Dendritic cell treated with granulocyte-macrophage colony-stimulating factor and Interleukin-4, amounts not matched to agents 40 ng/mL and 50 ng/mL, for 4 days (primary cell): ENCODE results near the gene TSPYL2.

Source experiments
- H3K27ac Mint-ChIP-seq: one replicate; pipeline ENCODE4 v1.8.0; 2022; ENCODE audit warnings: mild to moderate bottlenecking, mixed read lengths
- H3K27me3 Mint-ChIP-seq: one replicate; pipeline ENCODE4 v1.8.0; 2022; ENCODE audit warnings: mild to moderate bottlenecking, mixed read lengths
- H3K36me3 Mint-ChIP-seq: one replicate; pipeline ENCODE4 v1.8.0; 2022; ENCODE audit warnings: low read depth, mixed read lengths
- H3K4me1 Mint-ChIP-seq: one replicate; pipeline ENCODE4 v1.8.0; 2022; ENCODE audit warnings: low read depth, mixed read lengths
- H3K4me3 Mint-ChIP-seq: one replicate; pipeline ENCODE4 v1.8.0; 2022; ENCODE audit warnings: mild to moderate bottlenecking, moderate library complexity, mixed read lengths
- H3K9me3 Mint-ChIP-seq: one replicate; pipeline ENCODE4 v1.8.0; 2022; ENCODE audit warnings: mixed read lengths
- intact Hi-C: fragments of 100-400 bp; cut with micrococcal nuclease; formaldehyde crosslinking; loops from one replicate; pipeline ENCODE4 v1.15.0; 2022

Gene TSPYL2

GRCh38 chrX:53072418-53073114 lies 9.6 kb upstream of the TSPYL2 start:
- Mint-ChIP-seq H3K4me3 (peak overlapping the region; percentile 64), H3K36me3 (no peaks in the 10 kb centered on the region), H3K9me3 (peaks cover 6% of the 10 kb centered on the region), H3K4me1 (peaks cover 13% of the 10 kb centered on the region), H3K27me3 (peaks cover 4% of the 10 kb centered on the region), H3K27ac (peak overlapping the region; percentile 8)
- intact Hi-C loops: no loop called here

- H3K4me1 Mint-ChIP-seq: peaks cover 13% of the 10 kb centered on the region
- no peak overlapping the region for H3K4me3 Mint-ChIP-seq
- H3K27ac Mint-ChIP-seq: no peak overlapping the region
- peaks cover 6% of the 10 kb centered on the region for H3K9me3 Mint-ChIP-seq
- H3K27me3 Mint-ChIP-seq: peaks cover 4% of the 10 kb centered on the region
- intact Hi-C loops: no loop called here
- no peaks in the 10 kb centered on the region for H3K36me3 Mint-ChIP-seq
Observed at GRCh38 chrX:53073115-53073586, 9.0 kb upstream of the TSPYL2 start.

DNA sequence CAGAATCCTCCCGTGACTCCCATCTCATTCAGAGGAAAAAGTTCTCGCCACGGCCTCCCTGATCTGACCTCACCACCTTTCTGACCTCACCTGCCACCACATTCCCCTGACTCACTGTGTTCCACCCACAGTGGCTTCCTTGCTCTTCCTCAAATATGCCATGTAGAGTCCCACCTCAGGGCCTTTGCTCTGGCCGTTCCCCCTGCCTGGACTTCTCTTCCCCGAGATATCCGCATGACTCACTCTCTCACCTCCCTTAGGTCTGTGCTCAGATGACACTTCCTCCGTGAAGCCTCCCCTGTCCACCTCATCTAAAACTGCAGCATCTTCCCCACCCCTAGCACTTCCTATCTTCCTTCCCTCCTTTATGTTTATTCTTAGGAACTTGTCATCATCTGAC lies 7.2 kb upstream of the TSPYL2 start:
- H3K4me3 Mint-ChIP-seq: no peak overlapping the region
- intact Hi-C loops: no loop called here
- peaks cover 6% of the 10 kb centered on the region for H3K9me3 Mint-ChIP-seq
- H3K27me3 Mint-ChIP-seq: peaks cover 4% of the 10 kb centered on the region
- H3K36me3 Mint-ChIP-seq: no peaks in the 10 kb centered on the region
- H3K4me1 Mint-ChIP-seq: peaks cover 13% of the 10 kb centered on the region
- no peak overlapping the region for H3K27ac Mint-ChIP-seq

- H3K9me3 Mint-ChIP-seq: peaks cover 6% of the 10 kb centered on the region
Observed at GRCh38 chrX:53076671-53077070, 5.5 kb upstream of the TSPYL2 start.

DNA sequence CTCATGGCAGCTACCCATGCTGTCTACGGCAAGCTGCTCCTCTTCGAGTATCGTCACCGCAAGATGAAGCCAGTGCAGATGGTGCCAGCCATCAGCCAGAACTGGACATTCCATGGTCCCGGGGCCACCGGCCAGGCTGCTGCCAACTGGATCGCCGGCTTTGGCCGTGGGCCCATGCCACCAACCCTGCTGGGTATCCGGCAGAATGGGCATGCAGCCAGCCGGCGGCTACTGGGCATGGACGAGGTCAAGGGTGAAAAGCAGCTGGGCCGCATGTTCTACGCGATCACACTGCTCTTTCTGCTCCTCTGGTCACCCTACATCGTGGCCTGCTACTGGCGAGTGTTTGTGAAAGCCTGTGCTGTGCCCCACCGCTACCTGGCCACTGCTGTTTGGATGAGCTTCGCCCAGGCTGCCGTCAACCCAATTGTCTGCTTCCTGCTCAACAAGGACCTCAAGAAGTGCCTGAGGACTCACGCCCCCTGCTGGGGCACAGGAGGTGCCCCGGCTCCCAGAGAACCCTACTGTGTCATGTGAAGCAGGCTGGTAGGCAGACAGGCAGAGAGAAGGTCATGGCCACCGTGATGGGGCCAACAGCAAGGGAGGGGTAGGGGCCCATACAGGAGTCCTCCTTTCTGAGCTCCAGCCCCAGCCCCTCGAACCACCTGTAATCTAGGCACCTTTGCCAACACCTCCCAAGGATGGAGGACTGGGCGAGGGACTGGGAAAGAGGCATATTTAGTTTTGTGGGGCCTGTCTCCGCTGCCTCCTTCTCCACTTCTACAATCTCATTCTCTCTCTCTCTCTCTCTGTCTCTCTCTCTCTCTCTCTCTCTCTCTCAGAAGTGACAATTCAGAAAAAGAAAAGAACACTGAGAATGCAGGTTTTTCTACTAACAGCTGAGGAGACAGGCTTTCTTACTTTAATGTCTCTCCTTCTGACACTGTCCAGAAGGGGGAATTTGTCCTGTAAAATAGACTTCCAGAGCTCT lies 4.7 kb upstream of the TSPYL2 start:
- Mint-ChIP-seq H3K27me3 (no peaks in the 10 kb centered on the region), H3K27ac (no peak overlapping the region), H3K36me3 (no peaks in the 10 kb centered on the region), H3K4me1 (peaks cover 2% of the 10 kb centered on the region), H3K9me3 (peaks cover 6% of the 10 kb centered on the region), H3K4me3 (no peak overlapping the region)
- intact Hi-C loops: no loop called here

More at GRCh38 chrX:53076671-53077070, 5.5 kb upstream of the TSPYL2 start:
- Mint-ChIP-seq H3K27ac (no peak overlapping the region), H3K4me3 (no peak overlapping the region), H3K36me3 (no peaks in the 10 kb centered on the region), H3K27me3 (peaks cover 4% of the 10 kb centered on the region), H3K4me1 (peaks cover 10% of the 10 kb centered on the region)
- intact Hi-C loops: no loop called here

DNA sequence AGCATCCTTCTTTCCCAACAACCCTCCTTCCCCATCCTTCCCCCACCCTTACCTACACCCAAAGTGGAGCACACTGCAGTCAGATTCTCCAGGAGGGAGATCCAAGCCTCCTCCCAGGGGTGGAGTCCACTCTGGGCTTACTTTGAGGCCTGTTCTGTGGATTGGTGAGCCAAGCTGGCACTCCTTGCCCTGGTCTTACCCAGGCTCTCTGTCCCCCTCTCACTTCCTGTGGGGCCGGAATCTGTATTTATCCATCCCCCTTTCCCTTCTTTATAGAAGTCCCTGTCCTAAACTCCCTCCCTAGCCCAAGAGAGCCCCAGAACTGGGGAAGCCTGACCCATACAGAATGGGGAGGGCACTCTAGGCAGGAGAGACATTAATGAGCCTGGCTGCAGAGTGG lies 3.2 kb upstream of the TSPYL2 start:
- intact Hi-C loops: no loop called here
- H3K4me3 Mint-ChIP-seq: no peak overlapping the region
- peaks cover 13% of the 10 kb centered on the region for H3K4me1 Mint-ChIP-seq
- peaks cover 11% of the 10 kb centered on the region for H3K27me3 Mint-ChIP-seq
- H3K27ac Mint-ChIP-seq: no peak overlapping the region
- no peaks in the 10 kb centered on the region for H3K36me3 Mint-ChIP-seq
- H3K9me3 Mint-ChIP-seq: peaks cover 6% of the 10 kb centered on the region

DNA sequence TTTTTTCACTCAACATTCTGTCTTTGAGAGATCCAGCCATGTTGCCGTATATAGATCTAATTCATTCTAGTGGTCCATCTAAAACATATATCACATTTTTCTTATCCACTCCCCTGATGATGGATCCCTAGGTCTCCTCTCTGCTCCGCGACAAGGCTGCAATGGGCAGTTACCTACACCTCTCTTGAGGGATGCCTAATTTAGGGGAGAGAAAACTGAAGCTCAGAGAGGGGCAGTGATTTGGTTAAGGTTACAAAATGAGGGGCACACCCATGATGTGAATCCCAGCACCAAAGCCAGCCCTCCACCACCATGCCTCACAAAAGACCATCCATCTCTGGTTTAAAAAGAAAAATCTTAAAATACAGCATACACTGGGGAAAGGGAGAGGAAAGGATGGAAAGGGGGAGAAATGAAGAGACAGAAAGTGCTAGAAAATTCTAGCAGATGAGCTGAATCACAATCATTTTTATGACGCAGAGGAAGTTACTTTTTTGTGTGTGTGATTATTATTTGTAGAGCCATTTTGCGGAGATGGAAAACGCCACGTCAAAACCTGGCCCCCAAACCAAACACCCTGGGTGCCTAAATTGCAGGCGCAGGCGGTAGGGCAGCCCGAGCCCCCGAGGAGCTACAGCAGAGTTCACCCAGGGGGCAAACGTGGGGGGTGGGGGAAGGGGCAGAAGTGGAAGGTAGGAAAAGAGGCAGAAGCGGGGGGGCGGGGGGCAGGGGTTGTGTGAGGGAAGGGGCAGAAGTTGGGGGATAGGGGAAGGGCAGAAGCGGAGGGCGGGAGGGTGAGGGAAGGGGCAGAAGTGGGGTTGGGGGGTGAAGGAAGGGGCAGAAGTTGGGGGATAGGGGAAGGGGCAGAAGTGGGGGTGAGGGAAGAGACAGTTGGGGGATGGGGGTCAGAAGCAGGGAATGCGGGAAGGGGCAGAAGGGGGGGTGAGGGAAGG lies 1.3 kb upstream of the TSPYL2 start:
- H3K4me1 Mint-ChIP-seq: peaks cover 13% of the 10 kb centered on the region
- H3K4me3 Mint-ChIP-seq: peak overlapping the region; percentile 72
- H3K27ac Mint-ChIP-seq: peak overlapping the region; percentile 77
- intact Hi-C loops: no loop called here
- H3K9me3 Mint-ChIP-seq: peaks cover 6% of the 10 kb centered on the region
- H3K27me3 Mint-ChIP-seq: peaks cover 11% of the 10 kb centered on the region
- peaks cover 16% of the 10 kb centered on the region for H3K36me3 Mint-ChIP-seq

GRCh38 chrX:53082773-53083616 lies 828 bp downstream of the TSPYL2 start:
- no peaks in the 10 kb centered on the region for H3K9me3 Mint-ChIP-seq
- peak overlapping the region; percentile 88 for H3K4me3 Mint-ChIP-seq
- peaks cover 24% of the 10 kb centered on the region for H3K36me3 Mint-ChIP-seq
- H3K27me3 Mint-ChIP-seq: peaks cover 13% of the 10 kb centered on the region
- peaks cover 20% of the 10 kb centered on the region for H3K4me1 Mint-ChIP-seq
- H3K27ac Mint-ChIP-seq: peak overlapping the region; percentile 94
- intact Hi-C loops: loop anchor here (1.0 kb wide), 1 partner anchor 10 kb away; no protein-coding TSS in a partner anchor

DNA sequence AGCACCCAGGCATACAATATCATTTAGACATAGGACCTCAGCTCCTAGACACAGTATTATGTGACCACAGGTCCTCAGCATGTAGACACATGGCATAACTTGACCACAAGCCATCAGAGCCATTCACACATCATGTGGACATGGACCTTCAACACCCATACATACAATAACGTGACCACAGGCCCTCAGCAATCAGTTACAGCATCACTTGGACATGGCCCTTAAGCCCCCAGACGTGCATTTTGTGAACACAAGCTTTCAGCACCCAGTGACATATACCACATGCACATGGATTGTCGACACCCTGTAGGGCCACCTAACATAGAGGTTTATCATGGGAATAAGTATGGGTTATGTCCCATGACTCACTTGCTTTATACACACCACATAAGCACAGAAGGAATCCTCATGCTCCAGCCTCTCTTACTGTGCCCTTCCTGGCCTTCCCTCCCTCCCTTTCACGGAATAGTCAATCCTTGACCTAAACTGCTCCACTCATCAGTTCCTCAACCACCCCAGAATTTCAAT lies 1.9 kb downstream of the TSPYL2 start:
- intact Hi-C loops: no loop called here
- H3K36me3 Mint-ChIP-seq: peaks cover 24% of the 10 kb centered on the region
- no peaks in the 10 kb centered on the region for H3K9me3 Mint-ChIP-seq
- no peak overlapping the region for H3K4me3 Mint-ChIP-seq
- H3K27ac Mint-ChIP-seq: no peak overlapping the region
- peaks cover 22% of the 10 kb centered on the region for H3K27me3 Mint-ChIP-seq
- H3K4me1 Mint-ChIP-seq: peaks cover 31% of the 10 kb centered on the region

DNA sequence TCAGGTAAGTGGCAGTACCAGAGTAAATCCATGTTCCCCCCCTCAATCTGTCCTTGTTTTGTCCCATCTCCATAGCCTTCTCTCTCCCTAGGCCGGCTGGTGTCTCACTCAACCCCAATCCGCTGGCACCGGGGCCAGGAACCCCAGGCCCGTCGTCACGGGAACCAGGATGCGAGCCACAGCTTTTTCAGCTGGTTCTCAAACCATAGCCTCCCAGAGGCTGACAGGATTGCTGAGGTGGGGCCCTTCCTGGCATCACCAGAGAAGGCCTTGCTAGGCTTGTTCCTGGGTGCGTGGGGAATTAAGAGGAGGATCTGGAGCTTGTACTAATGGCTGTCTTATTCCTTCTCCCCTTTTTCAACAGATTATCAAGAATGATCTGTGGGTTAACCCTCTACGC lies 2.7 kb downstream of the TSPYL2 start:
- intact Hi-C loops: no loop called here
- no peak overlapping the region for H3K27ac Mint-ChIP-seq

GRCh38 chrX:53085661-53086229 lies 3.6 kb downstream of the TSPYL2 start:
- Mint-ChIP-seq H3K4me3 (no peak overlapping the region), H3K27ac (no peak overlapping the region), H3K27me3 (peaks cover 22% of the 10 kb centered on the region), H3K9me3 (no peaks in the 10 kb centered on the region), H3K36me3 (peaks cover 24% of the 10 kb centered on the region), H3K4me1 (peaks cover 32% of the 10 kb centered on the region)
- intact Hi-C loops: no loop called here

More for the DNA sequence above, 2.7 kb downstream of the TSPYL2 start:
- peaks cover 32% of the 10 kb centered on the region for H3K4me1 Mint-ChIP-seq
- H3K4me3 Mint-ChIP-seq: no peak overlapping the region
- H3K27me3 Mint-ChIP-seq: peaks cover 22% of the 10 kb centered on the region
- H3K9me3 Mint-ChIP-seq: no peaks in the 10 kb centered on the region
- H3K36me3 Mint-ChIP-seq: peaks cover 24% of the 10 kb centered on the region

- H3K27me3 Mint-ChIP-seq: peaks cover 22% of the 10 kb centered on the region
- H3K4me1 Mint-ChIP-seq: peaks cover 32% of the 10 kb centered on the region
- intact Hi-C loops: no loop called here
- no peaks in the 10 kb centered on the region for H3K9me3 Mint-ChIP-seq
- no peak overlapping the region for H3K27ac Mint-ChIP-seq
- no peak overlapping the region for H3K4me3 Mint-ChIP-seq
- peaks cover 24% of the 10 kb centered on the region for H3K36me3 Mint-ChIP-seq
Observed at GRCh38 chrX:53086464-53086863, 4.3 kb downstream of the TSPYL2 start.
